GM19099 (cell line): ENCODE measurements around the gene KLK1.

Experiments
- POLR2A ChIP-seq: IDR thresholded peaks from 3 replicates; pipeline ENCODE4 v1.6.1; 2011; ENCODE audit warnings: low read depth; ENCODE audit not compliant: insufficient read length; ENCODE audit errors: extremely low read depth

Gene KLK1

DNA sequence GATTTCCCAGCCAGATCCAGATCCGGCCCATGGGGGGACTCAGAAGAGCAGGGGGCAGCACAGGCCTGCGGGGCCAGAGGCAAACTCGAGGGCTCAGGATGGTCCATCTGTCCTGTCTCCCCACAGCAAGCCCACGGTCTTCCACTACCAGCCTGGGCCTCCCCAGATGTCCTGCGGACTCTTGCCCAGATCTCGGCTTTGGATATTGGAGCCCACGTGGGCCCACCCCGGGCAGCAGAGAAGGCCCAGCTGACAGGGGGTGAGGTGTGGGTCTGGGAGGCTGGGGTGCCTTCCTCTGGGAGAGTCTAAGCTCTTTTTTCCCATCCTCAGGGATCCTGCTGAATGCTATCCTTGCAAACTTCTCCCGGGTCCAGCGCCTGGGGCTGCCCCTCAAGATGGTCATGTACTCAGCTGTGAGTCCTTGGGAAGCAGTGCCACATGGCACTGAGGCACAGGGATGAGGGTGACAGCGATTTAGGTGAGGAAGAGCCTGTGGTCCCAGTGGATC lies 30.0 kb downstream of the KLK1 start:
- no peak for TF ChIP-seq POLR2A

GRCh38 chr19:50792272-50793250 lies 31.0 kb downstream of the KLK1 start:
- TF ChIP-seq POLR2A: no peak

DNA sequence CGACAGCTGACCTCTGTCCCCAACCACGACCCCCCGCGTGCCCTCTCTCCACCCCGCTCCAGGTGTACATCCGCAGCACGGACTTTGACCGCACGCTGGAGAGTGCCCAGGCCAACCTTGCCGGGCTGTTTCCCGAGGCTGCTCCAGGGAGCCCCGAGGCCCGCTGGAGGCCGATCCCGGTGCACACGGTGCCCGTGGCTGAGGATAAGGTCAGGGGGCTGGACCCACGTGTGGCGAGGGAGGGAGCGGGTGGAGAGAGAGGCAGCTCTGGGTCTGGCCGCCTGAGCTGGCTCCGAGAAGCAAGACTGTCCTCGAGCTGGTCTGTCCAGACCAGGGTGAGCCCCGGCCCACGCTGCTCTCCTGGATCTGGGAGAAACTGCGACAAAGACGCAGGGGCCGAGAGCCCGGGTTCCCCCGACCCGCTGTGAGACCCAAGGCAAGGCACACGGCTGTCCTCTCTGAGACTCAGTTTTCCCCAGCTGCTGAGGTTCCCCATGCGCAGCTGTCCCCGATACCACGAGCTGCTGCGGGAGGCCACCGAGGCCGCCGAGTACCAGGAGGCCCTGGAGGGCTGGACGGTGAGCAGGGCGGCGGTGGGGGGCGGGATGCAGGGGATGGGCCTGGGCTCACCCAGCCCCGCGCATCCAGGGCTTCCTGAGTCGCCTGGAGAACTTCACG lies 31.9 kb downstream of the KLK1 start:
- no peak for TF ChIP-seq POLR2A

DNA sequence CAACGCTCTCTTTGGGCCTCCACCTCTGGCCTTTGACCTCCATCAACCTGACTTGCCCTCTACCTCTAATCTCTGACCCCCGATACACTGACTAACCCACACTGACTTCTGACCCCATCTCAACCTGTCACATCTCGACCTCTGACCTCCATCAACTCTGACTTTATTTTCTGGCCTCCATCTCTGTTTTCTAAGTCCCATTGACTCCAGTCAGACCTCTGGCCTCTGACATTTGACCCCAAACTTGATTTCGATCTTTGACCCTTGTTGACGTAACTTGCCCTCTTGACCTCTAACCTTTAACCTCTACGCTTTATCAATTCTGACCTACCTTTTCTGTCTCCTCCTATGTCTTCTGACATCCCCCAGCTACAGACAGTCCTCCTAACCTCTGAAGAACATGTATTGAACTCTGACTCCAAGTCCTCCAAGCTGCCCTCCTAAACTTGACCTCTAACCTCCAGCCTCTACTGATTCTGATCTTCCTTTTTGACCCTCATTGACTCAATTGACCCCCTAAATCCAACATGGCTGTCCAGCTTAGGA lies 32.6 kb downstream of the KLK1 start:
- TF ChIP-seq POLR2A: no peak

DNA sequence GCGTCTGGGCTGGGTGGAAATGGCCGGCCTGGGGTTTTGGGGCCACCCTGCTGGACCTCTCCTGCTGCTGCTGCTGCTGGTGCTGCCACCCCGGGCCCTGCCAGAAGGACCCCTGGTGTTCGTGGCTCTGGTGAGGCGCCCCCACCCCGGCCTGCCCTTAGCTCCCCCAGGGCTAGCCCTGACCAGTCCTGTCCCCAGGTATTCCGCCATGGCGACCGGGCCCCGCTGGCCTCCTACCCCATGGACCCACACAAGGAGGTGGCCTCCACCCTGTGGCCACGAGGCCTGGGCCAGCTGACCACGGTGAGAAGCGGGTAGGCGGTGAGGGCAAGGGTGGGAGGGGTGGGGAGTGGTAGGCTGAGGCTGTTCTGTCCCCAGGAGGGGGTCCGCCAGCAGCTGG lies 33.2 kb downstream of the KLK1 start, which contains the start of gene ACP4:
ACP4 (plus strand) TSS at position 20 of the 400 bp plus-strand sequence; CDS start at position 20, 0 bp downstream.
- no peak for TF ChIP-seq POLR2A

GRCh38 chr19:50785329-50785728 lies 38.3 kb downstream of the KLK1 start:
- no peak for TF ChIP-seq POLR2A

GRCh38 chr19:50784710-50785109 lies 38.9 kb downstream of the KLK1 start:
- no peak for TF ChIP-seq POLR2A

- no peak for TF ChIP-seq POLR2A
Observed at GRCh38 chr19:50780753-50781435, 42.7 kb downstream of the KLK1 start.

GRCh38 chr19:50779504-50780457 lies 43.8 kb downstream of the KLK1 start:
- TF ChIP-seq POLR2A: no peak

GRCh38 chr19:50778906-50779430 lies 44.6 kb downstream of the KLK1 start:
- no peak for TF ChIP-seq POLR2A

- no peak for TF ChIP-seq POLR2A
Observed at GRCh38 chr19:50777830-50778303, 45.7 kb downstream of the KLK1 start.

- TF ChIP-seq POLR2A: no peak
Observed at GRCh38 chr19:50777261-50777660, 46.3 kb downstream of the KLK1 start.

DNA sequence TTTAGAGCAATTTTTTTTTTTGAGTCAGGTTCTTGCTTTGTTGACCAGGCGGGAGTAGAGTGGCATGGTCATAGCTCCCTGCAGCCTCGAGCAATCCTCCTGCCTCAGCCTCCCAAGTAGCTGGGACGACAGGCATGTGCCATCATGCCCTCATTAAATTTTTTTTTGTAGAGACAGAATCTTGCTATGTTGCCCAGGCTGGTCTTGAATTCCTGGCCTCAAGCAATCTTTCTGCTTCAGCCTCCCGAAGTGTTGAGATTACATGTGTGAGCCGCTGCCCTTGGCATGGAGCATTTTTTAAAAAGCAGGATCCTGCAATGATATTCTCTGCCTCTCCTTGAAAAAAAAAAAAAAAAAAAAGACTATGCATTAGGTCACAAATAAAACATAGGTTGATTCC lies 47.5 kb downstream of the KLK1 start:
- no peak for TF ChIP-seq POLR2A
